Brain microvascular endothelial cell (primary cell): ENCODE data around the gene HOXB6.

Experiments
- DNase-seq: peaks from one replicate; pipeline ENCODE4 v3.0.0-alpha.2; 2020
- H3K27ac ChIP-seq: fragments of 250-450 bp; sonication (Bioruptor Pico); 2 replicates; pipeline ENCODE4 v1.5.1; 2020; ENCODE audit warnings: mild to moderate bottlenecking, moderate library complexity
- H3K27me3 ChIP-seq: fragments of 250-450 bp; sonication (Bioruptor Pico); replicated peaks from 2 replicates; pipeline ENCODE4 v1.5.1; 2020; ENCODE audit warnings: mild to moderate bottlenecking
- H3K36me3 ChIP-seq: fragments of 250-450 bp; sonication (Bioruptor Pico); replicated peaks from 2 replicates; pipeline ENCODE4 v1.5.1; 2020; ENCODE audit warnings: mild to moderate bottlenecking
- H3K4me3 ChIP-seq: 2 replicates; pipeline ENCODE4 v1.5.1; 2011; ENCODE audit warnings: low read depth, mild to moderate bottlenecking, control low read depth, low read length, moderate library complexity
- CTCF ChIP-seq: IDR thresholded peaks from 2 replicates; pipeline ENCODE4 v1.5.1; 2011; ENCODE audit warnings: low read depth, mild to moderate bottlenecking, moderate library complexity, low read length, control low read depth, inconsistent platforms; ENCODE audit errors: missing control alignments
- in situ Hi-C: cut with HindIII; loops from 2 replicates; pipeline ENCODE4 v1.10.0; 2017; ENCODE audit warnings: low sequenced_read_pairs, low pct_ligation_motif_present

Gene HOXB6

DNA sequence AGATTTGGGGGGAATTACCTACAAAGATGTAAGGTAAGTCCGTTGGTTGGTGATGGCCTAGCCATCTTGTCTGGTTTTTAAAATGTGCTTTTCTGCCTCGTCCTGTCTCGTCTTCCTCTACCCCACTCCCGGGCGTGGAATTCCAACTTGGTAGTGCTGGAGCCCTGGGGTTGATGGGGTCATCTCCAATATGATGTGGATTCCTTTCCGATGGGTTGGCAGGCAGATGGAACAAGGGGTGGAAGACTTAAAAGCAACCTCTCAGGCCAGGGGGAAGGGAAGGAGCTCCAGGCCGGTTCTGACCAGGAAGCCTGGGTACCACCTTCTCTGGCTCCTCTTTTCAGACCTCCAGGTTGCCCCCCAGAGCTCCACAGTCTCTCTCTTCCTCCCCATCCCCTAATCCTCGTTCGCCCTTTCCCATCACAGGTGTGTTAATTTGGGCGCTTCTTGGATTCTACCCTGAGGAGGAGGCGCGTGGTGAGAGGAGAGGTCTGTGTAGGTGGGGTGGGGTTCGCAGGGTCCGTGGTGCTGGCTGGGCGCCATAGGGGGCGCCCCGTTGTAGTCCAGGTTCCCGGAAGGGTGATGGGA is 54.8 kb downstream of the HOXB6 start:
- peaks cover 88% of the 10 kb centered on the region for H3K27me3 ChIP-seq

DNA sequence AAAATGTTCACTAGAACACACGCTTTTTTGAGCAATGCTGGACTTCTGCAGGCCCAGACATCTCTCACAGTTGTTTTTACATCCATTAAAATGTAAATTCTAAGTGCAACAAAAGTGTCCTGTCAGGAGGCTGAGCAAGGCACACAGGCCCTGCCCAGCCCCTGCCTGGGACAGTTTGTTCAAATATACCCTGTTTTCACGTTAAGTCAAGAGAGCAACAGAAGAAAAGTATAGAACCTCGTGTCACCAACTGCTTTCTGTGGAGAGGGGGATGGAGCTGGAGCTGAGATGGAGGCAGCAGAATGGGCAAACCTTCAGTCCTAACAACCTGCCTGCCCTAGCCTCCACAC is 55.5 kb downstream of the HOXB6 start:
- Histone ChIP-seq H3K27me3 (peaks cover 85% of the 10 kb centered on the region), H3K4me3 (no peak overlapping the region), H3K36me3 (no peaks in the 10 kb centered on the region), H3K27ac (no peak overlapping the region)
- in situ Hi-C loops, result no loop called here
- TF ChIP-seq CTCF, result no peak
- DNase-seq, result no peak

More for the DNA sequence above, 54.8 kb downstream of the HOXB6 start:
- DNase-seq, result no peak
- Histone ChIP-seq H3K36me3 (no peaks in the 10 kb centered on the region), H3K4me3 (no peak overlapping the region), H3K27ac (no peak overlapping the region)
- in situ Hi-C loops, result no loop called here
- peak; percentile 40 for TF ChIP-seq CTCF

- no peak for TF ChIP-seq CTCF
- Histone ChIP-seq H3K27me3 (peaks cover 84% of the 10 kb centered on the region), H3K36me3 (no peaks in the 10 kb centered on the region), H3K4me3 (no peak overlapping the region), H3K27ac (no peak overlapping the region)
- DNase-seq, result no peak
- in situ Hi-C loops, result no loop called here
Measured at GRCh38 chr17:48548523-48549280, 56.1 kb downstream of the HOXB6 start.

DNA sequence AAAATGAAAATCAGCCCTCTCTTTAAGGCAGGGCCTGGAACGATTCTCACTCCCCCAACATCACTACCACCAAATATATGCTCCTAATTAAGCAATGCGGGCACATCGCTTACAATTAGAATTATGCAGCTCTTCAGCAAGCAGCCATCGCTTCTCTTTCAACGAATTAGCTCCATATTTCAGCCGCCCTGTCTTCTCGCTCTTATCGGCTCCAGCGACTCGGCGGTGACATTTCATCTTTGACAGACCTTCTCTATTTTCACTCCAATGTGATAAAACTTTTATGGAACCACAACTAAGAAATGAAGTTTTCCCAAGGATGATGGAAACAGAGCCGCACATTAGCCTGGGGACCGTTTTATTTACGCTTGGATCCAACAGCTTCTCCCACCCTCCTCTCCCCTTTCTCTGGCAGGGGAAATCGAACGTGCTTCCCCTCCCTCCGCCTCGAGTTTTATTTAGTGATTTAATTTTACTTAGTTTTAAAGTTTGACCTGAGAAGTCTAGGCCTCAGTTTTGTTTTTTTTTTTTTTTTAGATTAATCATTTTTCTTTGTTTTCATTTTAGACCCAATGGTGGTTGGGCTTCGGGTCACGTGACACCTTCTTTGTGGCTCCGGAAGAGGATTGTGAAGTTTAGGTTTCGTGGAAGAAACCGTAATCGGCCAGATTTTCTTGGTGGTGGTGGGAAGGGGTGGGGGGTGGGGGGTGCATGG is 56.8 kb downstream of the HOXB6 start:
- no peaks in the 10 kb centered on the region for H3K36me3 ChIP-seq
- TF ChIP-seq CTCF, result no peak
- in situ Hi-C loops, result no loop called here
- peaks cover 85% of the 10 kb centered on the region for H3K27me3 ChIP-seq
- no peak overlapping the region for H3K27ac ChIP-seq
- peak overlapping the region; percentile 9 for H3K4me3 ChIP-seq
- no peak for DNase-seq

- Histone ChIP-seq H3K27ac (no peak overlapping the region), H3K36me3 (no peaks in the 10 kb centered on the region), H3K4me3 (peak overlapping the region; percentile 17), H3K27me3 (peaks cover 88% of the 10 kb centered on the region)
- TF ChIP-seq CTCF, result no peak
- in situ Hi-C loops, result no loop called here
- no peak for DNase-seq
Measured at GRCh38 chr17:48546924-48547807, 57.6 kb downstream of the HOXB6 start.
